ENCODE results near the gene MRPL43. TPM values are rescaled to one million over a fixed set of nuclear protein-coding genes. Genes with fewer than 3 reads are reported as not detected.
A peak's percentile ranks its signal among the peaks of the same experiment; 100 is the strongest.

Gene MRPL43
- total and polyA plus RNA-seq, 9 of the 15 experiments (the other 6 are each of a cell fraction or from before 2014, with no cell fraction given), result 15.1 to 63.7 (median 37.2) TPM

GRCh38 chr10:100998991-100999741 lies 11.9 kb upstream of the MRPL43 start (continued):
- TF ChIP-seq CHCHD3 (CRISPR knock-in tag; IDR thresholded peaks at IDR 0.05) (no peak), MEF2A (IDR thresholded peaks at IDR 0.05; ENCODE audit: control insufficient read depth, low read depth, low read length) (no peak), FOXJ2 (tag; IDR thresholded peaks at IDR 0.05) (no peak), ZNF41 (CRISPR knock-in tag; conservative IDR thresholded peaks at IDR 0.05) (no peak), SNRNP70 (optimal IDR thresholded peaks at IDR 0.05; ENCODE audit: low read depth, low read length) (no peak), TSC22D4 (tag; IDR thresholded peaks at IDR 0.05) (no peak), RNF2 (IDR thresholded peaks at IDR 0.05) (0 out of 2 replicates have a peak, but pooled peaks have one; percentile 33), KDM1A (IDR thresholded peaks at IDR 0.05) (no peak), CBFA2T2 (conservative IDR thresholded peaks at IDR 0.05) (no peak), ZNF384 (IDR thresholded peaks at IDR 0.05; ENCODE audit: low read depth, low read length) (no peak), NEUROD1 (IDR thresholded peaks at IDR 0.05; ENCODE audit: borderline replicate concordance, low read depth, low read length, partially characterized antibody) (no peak), XRCC5 (IDR thresholded peaks at IDR 0.05; ENCODE audit: low read depth, low read length) (no peak), TAF1 (IDR thresholded peaks at IDR 0.05; ENCODE audit: control insufficient read depth, extremely low read depth, insufficient read depth, low read length, severe bottlenecking) (peak; percentile 33), SNAPC5 (CRISPR knock-in tag; IDR thresholded peaks at IDR 0.05) (no peak), KAT2B (IDR thresholded peaks at IDR 0.05; ENCODE audit: low read depth, low read length) (no peak), ZC3H11A (IDR thresholded peaks at IDR 0.05; ENCODE audit: low read depth, low read length) (no peak), PRPF4 (IDR thresholded peaks at IDR 0.05; ENCODE audit: insufficient read depth, low read depth, low read length, poor library complexity, severe bottlenecking) (no peak), NR3C1 (CRISPR knock-in tag; IDR thresholded peaks at IDR 0.05) (no peak), FOXA1 (IDR thresholded peaks at IDR 0.05; ENCODE audit: borderline replicate concordance) (no peak), ZNF57 (CRISPR knock-in tag; IDR thresholded peaks at IDR 0.05) (no peak), FOXM1 (IDR thresholded peaks at IDR 0.05; ENCODE audit: low read depth) (no peak), FOXM1 (CRISPR knock-in tag; IDR thresholded peaks at IDR 0.05; ENCODE audit: low read depth) (no peak), MCM3 (IDR thresholded peaks at IDR 0.05) (no peak), DNMT1 (IDR thresholded peaks at IDR 0.05) (no peak), CTCFL (IDR thresholded peaks at IDR 0.05; ENCODE audit: borderline replicate concordance, insufficient read depth, low read depth, low read length, poor library complexity, severe bottlenecking) (peak; percentile 70), GTF2A2 (tag; IDR thresholded peaks at IDR 0.05) (no peak), TAF15 (IDR thresholded peaks at IDR 0.05; ENCODE audit: low read depth, low read length) (no peak), NFRKB (IDR thresholded peaks at IDR 0.05; ENCODE audit: low read depth) (no peak), WHSC1 (IDR thresholded peaks at IDR 0.05; ENCODE audit: low read length) (no peak), RHOXF2B (CRISPR knock-in tag; conservative IDR thresholded peaks at IDR 0.05) (no peak), RBFOX2 (IDR thresholded peaks at IDR 0.05; ENCODE audit: low read depth, low read length) (peak; percentile 77), KHSRP (IDR thresholded peaks at IDR 0.05) (no peak)
